SU-DHL-6 (cell line): Measurements from ENCODE around the gene HAPSTR1.

Experiments used
- H2AFZ ChIP-seq: fragments of 200-600 bp; sonication (generic); 2 replicates; pipeline ENCODE4 v1.6.1; 2014; ENCODE audit warnings: low read depth, mild to moderate bottlenecking, moderate library complexity, mixed read lengths, antibody characterized with exemption, low read length; ENCODE audit not compliant: severe bottlenecking
- H3F3A ChIP-seq: fragments of 200-600 bp; shearing (Covaris generic); 2 replicates; pipeline ENCODE4 v1.6.0; 2016; ENCODE audit warnings: antibody characterized with exemption, mild to moderate bottlenecking; ENCODE audit not compliant: insufficient read depth
- H3K27ac ChIP-seq: fragments of 200-600 bp; sonication (generic); 2 replicates; pipeline ENCODE4 v1.5.1; 2016; ENCODE audit warnings: low read depth, mild to moderate bottlenecking, low read length, moderate library complexity, mixed read lengths
- H3K27me3 ChIP-seq: fragments of 200-600 bp; sonication (generic), shearing (Covaris generic); 2 replicates; pipeline ENCODE4 v1.6.0; 2014; ENCODE audit warnings: mild to moderate bottlenecking, low read length
- H3K36me3 ChIP-seq: fragments of 200-600 bp; sonication (generic); 2 replicates; pipeline ENCODE4 v1.6.1; 2014; ENCODE audit warnings: mild to moderate bottlenecking, low read length, mixed read lengths
- H3K4me2 ChIP-seq: fragments of 300-600, 200-600 bp; shearing (Covaris generic), sonication (generic); 2 replicates; pipeline ENCODE4 v1.6.0; 2014; ENCODE audit warnings: low read length, low read depth, mild to moderate bottlenecking; ENCODE audit not compliant: poor library complexity, severe bottlenecking
- H3K4me3 ChIP-seq: fragments of 200-600 bp; sonication (generic); 2 replicates; pipeline ENCODE4 v1.5.1; 2014; ENCODE audit warnings: antibody characterized with exemption, low read length, mild to moderate bottlenecking, mixed read lengths; ENCODE audit not compliant: insufficient read depth, poor library complexity, severe bottlenecking
- H3K79me2 ChIP-seq: fragments of 200-600 bp; sonication (generic); 2 replicates; pipeline ENCODE4 v1.6.1; 2014; ENCODE audit warnings: mild to moderate bottlenecking, low read length, moderate library complexity; ENCODE audit not compliant: insufficient read depth
- H3K9ac ChIP-seq: fragments of 200-600 bp; sonication (generic); 2 replicates; pipeline ENCODE4 v1.7.0; 2014; ENCODE audit warnings: mild to moderate bottlenecking, low read length
- H3K9me2 ChIP-seq: fragments of 200-600 bp; sonication (generic); replicated peaks from 2 replicates; pipeline ENCODE4 v1.6.1; 2014; ENCODE audit warnings: low read length; ENCODE audit not compliant: insufficient read depth
- H3K9me3 ChIP-seq: fragments of 200-600 bp; sonication (generic); 2 replicates; pipeline ENCODE4 v1.6.1; 2014; ENCODE audit warnings: low read length, mixed read lengths; ENCODE audit not compliant: insufficient read depth
- H4K20me1 ChIP-seq: fragments of 200-600 bp; sonication (generic); 2 replicates; pipeline ENCODE4 v1.6.1; 2014; ENCODE audit warnings: low read depth, mild to moderate bottlenecking, antibody characterized with exemption, low read length, moderate library complexity, mixed read lengths
- CTCF ChIP-seq: fragments of 200-600 bp; sonication (generic); IDR thresholded peaks from one replicate; pipeline ENCODE4 v1.5.1; 2017; ENCODE audit warnings: antibody characterized with exemption, mild to moderate bottlenecking, low read length, moderate library complexity; ENCODE audit not compliant: insufficient read depth, poor library complexity, severe bottlenecking
- EZH2phosphoT487 ChIP-seq: fragments of 200-600 bp; sonication (generic), shearing (Covaris generic); conservative IDR thresholded peaks from 2 replicates; pipeline ENCODE4 v1.6.1; 2018; ENCODE audit warnings: mild to moderate bottlenecking, antibody characterized with exemption, low read length, moderate library complexity, mixed read lengths

The HAPSTR1 gene

GRCh38 chr16:9054460-9054859 lies 37.0 kb upstream of the HAPSTR1 start:
- no peak overlapping the region for H3K27ac ChIP-seq
- no peak overlapping the region for H2AFZ ChIP-seq
- no peaks in the 10 kb centered on the region for H3K79me2 ChIP-seq
- H3K9ac ChIP-seq = no peak overlapping the region
- no peaks in the 10 kb centered on the region for H3F3A ChIP-seq
- TF ChIP-seq CTCF = no peak
- no peak for TF ChIP-seq EZH2phosphoT487
- no peak overlapping the region for H3K4me3 ChIP-seq
- no peaks in the 10 kb centered on the region for H4K20me1 ChIP-seq
- H3K9me2 ChIP-seq = no peaks in the 10 kb centered on the region
- H3K36me3 ChIP-seq = no peaks in the 10 kb centered on the region
- no peaks in the 10 kb centered on the region for H3K9me3 ChIP-seq
- H3K4me2 ChIP-seq = no peak overlapping the region
- H3K27me3 ChIP-seq = no peaks in the 10 kb centered on the region

GRCh38 chr16:9055115-9055514 lies 36.3 kb upstream of the HAPSTR1 start:
- H4K20me1 ChIP-seq = no peaks in the 10 kb centered on the region

GRCh38 chr16:9055661-9056060 lies 35.8 kb upstream of the HAPSTR1 start:
- TF ChIP-seq EZH2phosphoT487 (no peak), CTCF (no peak)
- H3K36me3 ChIP-seq = no peaks in the 10 kb centered on the region
- no peaks in the 10 kb centered on the region for H4K20me1 ChIP-seq
- H3K9me2 ChIP-seq = no peaks in the 10 kb centered on the region
- H3K9me3 ChIP-seq = no peaks in the 10 kb centered on the region
- no peak overlapping the region for H3K4me2 ChIP-seq
- H3K4me3 ChIP-seq = no peak overlapping the region
- no peak overlapping the region for H3K27ac ChIP-seq
- H3K79me2 ChIP-seq = no peaks in the 10 kb centered on the region
- H3K9ac ChIP-seq = no peak overlapping the region
- H3F3A ChIP-seq = no peaks in the 10 kb centered on the region
- H2AFZ ChIP-seq = no peak overlapping the region
- H3K27me3 ChIP-seq = no peaks in the 10 kb centered on the region

More at GRCh38 chr16:9055115-9055514, 36.3 kb upstream of the HAPSTR1 start:
- Histone ChIP-seq H3K36me3 (no peaks in the 10 kb centered on the region), H3K4me2 (no peak overlapping the region), H3K79me2 (no peaks in the 10 kb centered on the region), H3K4me3 (no peak overlapping the region), H3K9me3 (no peaks in the 10 kb centered on the region), H3K27me3 (no peaks in the 10 kb centered on the region), H2AFZ (no peak overlapping the region), H3K9ac (no peak overlapping the region), H3K9me2 (no peaks in the 10 kb centered on the region), H3K27ac (no peak overlapping the region), H3F3A (no peaks in the 10 kb centered on the region)
- TF ChIP-seq CTCF = no peak
- TF ChIP-seq EZH2phosphoT487 = no peak
